Body of pancreas (tissue), 4 donors: ENCODE data around the gene PBX1. TPM values are rescaled to one million over a fixed set of nuclear protein-coding genes. Genes with fewer than 3 reads are reported as not detected.

ENCODE experiments used
- ATAC-seq: fragments of 150-250 bp; one replicate; pipeline ENCODE4 v1.9.1; 2016
- DNase-seq, 4 donors: peaks; one replicate each; pipeline ENCODE4 v3.0.0-alpha.2; 2019
- H3K27ac ChIP-seq, 4 donors: fragments of 200-600 bp; sonication (generic); 1 replicate in 3 of 4; 2 replicates in 1 of 4; pipeline versions ENCODE4 v1.5.1 to v1.6.1; 2016 to 2019; ENCODE audit warnings: mild to moderate bottlenecking in 1 of 4, mixed read lengths in 1 of 4, moderate library complexity in 1 of 4
- H3K27me3 ChIP-seq, 2 donors: fragments of 200-600 bp; sonication (generic); one replicate each; pipeline ENCODE4 v1.6.0; 2016; ENCODE audit warnings: mild to moderate bottlenecking in 1 of 2
- H3K36me3 ChIP-seq, 2 donors: fragments of 200-600 bp; sonication (generic); replicated peaks in 1 of 2; 2 replicates each; pipeline ENCODE4 v1.5.1; 2016; ENCODE audit warnings: low read depth in 2 of 2; ENCODE audit not compliant: insufficient read depth in 1 of 2
- H3K4me1 ChIP-seq: fragments of 200-600 bp; sonication (generic); one replicate; pipeline ENCODE4 v1.6.0; 2016
- H3K4me3 ChIP-seq, 2 donors: fragments of 200-600 bp; sonication (generic); 1 replicate in 1 of 2; 2 replicates in 1 of 2; pipeline ENCODE4 v1.5.1; 2016 to 2019
- H3K9me3 ChIP-seq, 3 donors: fragments of 200-600 bp; sonication (generic); 1 replicate in 2 of 3; 2 replicates in 1 of 3; pipeline ENCODE4 v1.5.1; 2016
- POLR2A ChIP-seq, 3 donors: fragments of 450-650 bp; IDR thresholded peaks; one replicate each; pipeline ENCODE4 v1.6.1; 2016; ENCODE audit warnings: antibody characterized with exemption in 3 of 3, mild to moderate bottlenecking in 2 of 3
- WGBS, 2 donors: methylation state at CpG; one replicate each; pipeline ENCODE4 v1.1.5; 2017; 5-methylcytosine and 5-hydroxymethylcytosine counted together
- intact Hi-C: fragments of 100-400 bp; cut with DNase I; formaldehyde crosslinking; loops from one replicate; pipeline ENCODE4 v1.15.1; 2023
- total RNA-seq, 2 donors: library from RNA; depleted of rRNA; stranded (reverse); fragments of >200 nt; gene quantifications; one replicate each; pipeline ENCODE4 v1.1.0, GENCODE V29; 2016
- TF ChIP-seq, protein P1 (sequence below), 7 experiments: fragments of 450-650 bp in 4 of 7; fragments of 200-600 bp in 3 of 7; sonication (generic) in 3 of 7; IDR thresholded peaks; one replicate each; pipeline ENCODE4 v1.5.1; 2016 to 2019; ENCODE audit warnings: antibody characterized with exemption in 7 of 7

The PBX1 gene
- total RNA-seq, 2 donors from 2014 or later: 83.1 to 111 TPM

GRCh38 chr1:164583196-164583595 lies 24.2 kb downstream of the PBX1 start:
- TF ChIP-seq, protein P1, sequence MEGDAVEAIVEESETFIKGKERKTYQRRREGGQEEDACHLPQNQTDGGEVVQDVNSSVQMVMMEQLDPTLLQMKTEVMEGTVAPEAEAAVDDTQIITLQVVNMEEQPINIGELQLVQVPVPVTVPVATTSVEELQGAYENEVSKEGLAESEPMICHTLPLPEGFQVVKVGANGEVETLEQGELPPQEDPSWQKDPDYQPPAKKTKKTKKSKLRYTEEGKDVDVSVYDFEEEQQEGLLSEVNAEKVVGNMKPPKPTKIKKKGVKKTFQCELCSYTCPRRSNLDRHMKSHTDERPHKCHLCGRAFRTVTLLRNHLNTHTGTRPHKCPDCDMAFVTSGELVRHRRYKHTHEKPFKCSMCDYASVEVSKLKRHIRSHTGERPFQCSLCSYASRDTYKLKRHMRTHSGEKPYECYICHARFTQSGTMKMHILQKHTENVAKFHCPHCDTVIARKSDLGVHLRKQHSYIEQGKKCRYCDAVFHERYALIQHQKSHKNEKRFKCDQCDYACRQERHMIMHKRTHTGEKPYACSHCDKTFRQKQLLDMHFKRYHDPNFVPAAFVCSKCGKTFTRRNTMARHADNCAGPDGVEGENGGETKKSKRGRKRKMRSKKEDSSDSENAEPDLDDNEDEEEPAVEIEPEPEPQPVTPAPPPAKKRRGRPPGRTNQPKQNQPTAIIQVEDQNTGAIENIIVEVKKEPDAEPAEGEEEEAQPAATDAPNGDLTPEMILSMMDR (IDR thresholded peaks at IDR 0.05): no peak
- TF ChIP-seq POLR2A (IDR thresholded peaks at IDR 0.05): no peak
- 92 to 98% methylated on average over 1 of the region's 1 CpG for whole genome bisulfite sequencing, 2 donors
- ATAC-seq: no peak

DNA sequence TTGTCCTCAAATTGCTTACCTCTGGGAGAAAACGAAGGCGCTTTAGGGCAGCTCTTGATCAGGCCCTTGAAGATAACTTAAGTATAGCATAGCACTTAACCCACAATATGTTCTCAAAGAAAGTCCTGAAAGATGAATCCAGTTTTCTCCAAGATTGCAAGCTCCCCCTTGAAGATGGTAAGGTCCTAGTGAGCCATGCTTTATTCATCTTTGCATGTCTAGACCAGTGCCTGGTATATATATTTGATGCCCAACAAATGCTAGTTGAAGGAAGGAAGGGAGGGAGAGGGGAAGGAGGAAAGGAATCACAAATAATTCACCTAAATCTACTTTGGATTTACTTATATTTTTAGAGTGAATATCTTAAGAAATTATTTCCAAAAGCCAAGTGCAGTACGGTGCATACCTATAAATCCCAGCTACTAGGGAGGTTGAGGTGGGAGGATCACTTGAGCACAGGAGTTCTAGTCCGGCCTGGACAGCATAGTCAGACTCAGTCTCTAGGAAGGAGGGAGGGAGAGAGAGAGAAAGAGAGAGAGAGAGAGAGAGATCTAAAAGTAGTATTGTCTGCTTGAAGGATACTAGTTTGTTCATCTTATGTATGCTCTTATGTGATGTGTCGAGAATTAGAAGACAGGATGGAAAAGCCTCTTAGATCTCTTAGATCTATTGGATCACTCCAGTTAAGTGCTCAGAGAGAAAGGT lies 25.0 kb downstream of the PBX1 start:
- intact Hi-C loops: no loop called here
- DNase-seq (no peak), ATAC-seq (no peak)
- WGBS, 2 donors: 93 to 97% methylated on average over 5 of the region's 5 CpGs
- TF ChIP-seq, protein P1 (IDR thresholded peaks at IDR 0.05): no peak
- TF ChIP-seq POLR2A (IDR thresholded peaks at IDR 0.05): no peak
- H3K27ac ChIP-seq: peak overlapping the region in 1 of 4 donors; percentile 12
- peaks cover 20% of the 10 kb centered on the region for H3K4me1 ChIP-seq
- H3K9me3 ChIP-seq: no peaks in the 10 kb centered on the region
- H3K27me3 ChIP-seq: no peaks in the 10 kb centered on the region
- H3K4me3 ChIP-seq: no peak overlapping the region
- no peaks in the 10 kb centered on the region for H3K36me3 ChIP-seq

More at GRCh38 chr1:164583196-164583595, 24.2 kb downstream of the PBX1 start:
- DNase-seq: no peak
- intact Hi-C loops: no loop called here
- no peaks in the 10 kb centered on the region for H3K36me3 ChIP-seq
- peaks cover 19% of the 10 kb centered on the region for H3K4me1 ChIP-seq
- H3K27me3 ChIP-seq: no peaks in the 10 kb centered on the region
- H3K27ac ChIP-seq: peak overlapping the region in 1 of 4 donors; percentile 12
- no peaks in the 10 kb centered on the region for H3K9me3 ChIP-seq
- H3K4me3 ChIP-seq: no peak overlapping the region

DNA sequence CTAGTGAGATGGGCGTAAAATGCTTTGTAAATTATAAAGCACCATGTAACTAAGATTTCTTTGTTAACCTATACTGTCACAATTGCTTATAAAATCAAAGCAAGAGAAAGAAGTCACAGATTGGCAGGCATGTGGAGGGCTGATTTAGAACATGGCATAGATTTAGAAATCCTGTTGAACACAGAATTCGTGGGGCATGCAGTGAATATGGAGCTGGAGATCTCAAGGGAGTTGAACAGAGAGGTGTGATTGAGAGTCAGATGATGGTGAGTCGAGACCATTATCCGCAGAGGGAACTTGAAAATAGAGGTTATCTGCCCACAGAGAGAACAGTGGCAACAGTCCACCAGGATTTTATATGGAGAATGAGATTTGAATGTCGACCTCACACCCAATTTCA lies 27.6 kb downstream of the PBX1 start:
- no peak for ATAC-seq
- Histone ChIP-seq H3K4me1 (peaks cover 46% of the 10 kb centered on the region), H3K36me3 (no peaks in the 10 kb centered on the region), H3K27ac (no peak overlapping the region), H3K9me3 (no peaks in the 10 kb centered on the region), H3K4me3 (no peak overlapping the region), H3K27me3 (no peaks in the 10 kb centered on the region)
- 79 to 89% methylated on average over 5 of the region's 5 CpGs for WGBS, 2 donors
- TF ChIP-seq, protein P1 (IDR thresholded peaks at IDR 0.05): no peak
- no peak for DNase-seq
- intact Hi-C loops: no loop called here

DNA sequence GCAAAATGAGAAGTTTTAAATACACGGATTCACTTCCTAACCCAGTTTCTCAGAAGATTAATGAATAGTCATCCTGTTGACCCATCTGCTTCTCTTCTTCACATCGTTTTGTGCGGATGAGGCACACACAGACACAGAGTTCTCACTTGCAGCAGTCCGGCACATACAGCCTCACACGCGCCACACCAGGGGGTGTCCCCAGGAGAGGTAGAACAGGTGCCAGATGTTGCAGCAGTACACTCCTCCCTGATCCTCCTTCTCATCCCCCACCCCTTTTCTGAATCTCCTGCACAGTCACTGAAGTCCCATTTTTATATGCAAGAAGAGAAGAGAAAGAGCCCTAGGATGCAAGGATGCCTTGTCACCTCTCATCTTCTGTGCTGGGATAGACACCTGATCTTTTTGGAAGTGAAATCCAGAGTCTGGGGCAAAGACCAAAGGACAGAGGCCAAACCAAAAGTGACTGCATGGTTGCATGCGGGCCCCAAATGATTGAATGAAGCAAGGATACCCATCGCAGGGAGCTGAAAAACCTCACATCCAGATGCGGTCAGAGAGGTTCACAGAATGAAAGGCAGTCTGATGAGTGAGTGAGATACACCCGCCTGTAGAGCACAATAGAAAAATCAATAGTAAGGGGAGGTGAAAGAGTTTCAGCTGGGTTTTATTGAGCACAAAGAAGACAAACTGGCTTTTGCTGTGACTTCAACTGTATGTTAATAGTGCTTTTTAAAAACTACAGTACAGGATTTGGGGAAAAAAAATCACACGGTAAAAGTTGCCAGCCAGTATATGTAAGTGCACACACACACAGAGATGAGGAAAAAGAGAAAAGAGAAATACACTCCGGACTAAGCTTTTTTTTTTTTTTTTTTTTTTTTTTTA lies 28.9 kb downstream of the PBX1 start:
- Histone ChIP-seq H3K36me3 (no peaks in the 10 kb centered on the region), H3K4me1 (peaks cover 58% of the 10 kb centered on the region), H3K9me3 (no peaks in the 10 kb centered on the region), H3K4me3 (no peak overlapping the region), H3K27ac (peak overlapping the region in 2 of 4 donors; percentile 54 to 69), H3K27me3 (no peaks in the 10 kb centered on the region)
- ATAC-seq: no peak
- no peak for DNase-seq
- TF ChIP-seq, protein P1 (IDR thresholded peaks at IDR 0.05): no peak
- no peak for TF ChIP-seq POLR2A (IDR thresholded peaks at IDR 0.05)
- intact Hi-C loops: no loop called here
- WGBS, 2 donors: 62 to 68% methylated on average over 12 of the region's 12 CpGs
